GM20000 (cell line): ENCODE data around the gene ATM.

Source experiments
- DNase-seq: peaks from one replicate; pipeline ENCODE4 v3.0.0; 2012; ENCODE audit warnings: low spot score
- TF ChIP-seq, protein P1 (sequence below): IDR thresholded peaks from 2 replicates; pipeline ENCODE4 v1.5.1; 2012; ENCODE audit warnings: mild to moderate bottlenecking, control low read depth; ENCODE audit errors: extremely low read depth, missing control alignments

The ATM gene

DNA sequence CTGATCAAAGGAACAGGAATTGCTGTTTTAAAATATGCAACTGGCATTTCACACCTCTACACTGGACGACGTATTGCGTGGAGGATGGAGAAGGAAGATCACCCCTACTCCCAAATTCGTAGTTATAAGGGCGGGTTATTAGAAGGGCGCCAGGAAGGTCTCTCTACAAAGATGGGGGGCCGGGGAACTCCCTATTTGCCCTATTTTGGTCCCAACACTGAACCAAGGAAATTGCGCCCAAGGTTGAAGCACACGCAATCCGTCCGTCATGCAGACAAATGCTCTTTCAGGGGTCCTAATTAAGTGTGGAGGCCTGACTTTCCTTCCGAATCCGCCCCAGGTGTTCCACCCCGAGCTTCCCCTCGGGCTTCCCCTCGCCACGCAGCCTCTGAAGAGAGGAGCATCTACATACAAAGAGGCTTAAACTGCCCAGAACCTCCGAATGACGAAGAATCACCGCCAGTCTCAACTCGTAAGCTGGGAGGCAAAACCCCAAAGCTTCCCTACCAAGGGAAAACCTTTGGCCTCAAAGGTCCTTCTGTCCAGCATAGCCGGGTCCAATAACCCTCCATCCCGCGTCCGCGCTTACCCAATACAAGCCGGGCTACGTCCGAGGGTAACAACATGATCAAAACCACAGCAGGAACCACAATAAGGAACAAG is 825 bp upstream of the ATM start:
- no peak for DNase-seq
- TF ChIP-seq, protein P1, sequence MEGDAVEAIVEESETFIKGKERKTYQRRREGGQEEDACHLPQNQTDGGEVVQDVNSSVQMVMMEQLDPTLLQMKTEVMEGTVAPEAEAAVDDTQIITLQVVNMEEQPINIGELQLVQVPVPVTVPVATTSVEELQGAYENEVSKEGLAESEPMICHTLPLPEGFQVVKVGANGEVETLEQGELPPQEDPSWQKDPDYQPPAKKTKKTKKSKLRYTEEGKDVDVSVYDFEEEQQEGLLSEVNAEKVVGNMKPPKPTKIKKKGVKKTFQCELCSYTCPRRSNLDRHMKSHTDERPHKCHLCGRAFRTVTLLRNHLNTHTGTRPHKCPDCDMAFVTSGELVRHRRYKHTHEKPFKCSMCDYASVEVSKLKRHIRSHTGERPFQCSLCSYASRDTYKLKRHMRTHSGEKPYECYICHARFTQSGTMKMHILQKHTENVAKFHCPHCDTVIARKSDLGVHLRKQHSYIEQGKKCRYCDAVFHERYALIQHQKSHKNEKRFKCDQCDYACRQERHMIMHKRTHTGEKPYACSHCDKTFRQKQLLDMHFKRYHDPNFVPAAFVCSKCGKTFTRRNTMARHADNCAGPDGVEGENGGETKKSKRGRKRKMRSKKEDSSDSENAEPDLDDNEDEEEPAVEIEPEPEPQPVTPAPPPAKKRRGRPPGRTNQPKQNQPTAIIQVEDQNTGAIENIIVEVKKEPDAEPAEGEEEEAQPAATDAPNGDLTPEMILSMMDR, result no peak

DNA sequence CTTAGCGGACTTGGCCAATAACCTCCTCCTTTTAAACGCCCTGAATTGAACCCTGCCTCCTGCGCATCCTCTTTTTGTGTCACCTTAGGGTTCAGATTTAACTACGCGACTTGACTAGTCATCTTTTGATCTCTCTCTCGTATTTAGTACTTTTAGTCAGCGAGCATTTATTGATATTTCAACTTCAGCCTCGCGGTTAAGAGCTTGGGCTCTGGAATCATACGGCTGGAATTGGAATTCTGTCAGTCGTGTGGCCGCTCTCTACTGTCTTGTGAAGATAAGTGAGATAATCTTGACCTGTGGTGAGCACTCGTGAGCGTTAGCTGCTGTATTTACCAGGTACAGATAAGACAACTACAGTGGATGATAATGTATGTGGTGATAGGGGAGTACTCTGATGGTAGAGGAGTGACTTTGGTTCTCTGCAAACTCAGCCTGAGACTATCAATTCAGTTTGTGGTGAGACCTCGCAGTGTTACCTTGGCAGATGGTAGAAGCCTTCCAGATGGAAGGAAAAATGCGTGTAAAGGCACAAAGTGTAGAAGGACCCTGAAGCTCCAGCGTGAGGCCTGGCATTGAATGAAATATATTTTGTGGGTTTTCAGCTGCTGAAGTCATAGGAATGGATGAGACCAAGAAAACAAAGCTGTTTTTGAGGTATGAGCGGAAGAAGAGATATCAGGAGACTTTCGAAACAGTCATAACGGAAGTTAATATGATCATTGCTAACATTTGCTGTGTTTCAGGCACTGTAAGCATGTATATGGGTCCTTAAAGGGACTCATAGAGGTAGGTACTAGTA is 682 bp downstream of the ATM start:
- DNase-seq, result no peak
- TF ChIP-seq, protein P1, result no peak

DNA sequence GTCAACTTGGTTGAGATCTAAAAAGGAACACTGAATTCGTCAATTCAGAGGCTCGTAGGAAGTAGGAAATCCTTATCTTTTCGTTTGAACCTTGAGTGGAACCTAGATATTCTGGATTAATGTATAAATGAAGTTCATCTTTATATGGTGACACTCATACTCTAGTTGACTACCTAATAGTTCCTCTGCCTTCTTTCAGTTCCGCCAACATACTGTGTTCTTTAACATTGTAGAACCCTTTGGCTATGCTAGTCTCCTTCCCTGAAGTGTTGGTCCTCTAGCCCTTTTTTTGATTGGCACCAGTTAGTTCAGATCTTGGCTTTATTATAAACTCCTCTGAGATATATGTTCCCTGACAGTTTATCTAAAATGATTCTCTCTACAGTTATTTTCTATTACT is 1.5 kb downstream of the ATM start:
- no peak for DNase-seq
- TF ChIP-seq, protein P1, result no peak

DNA sequence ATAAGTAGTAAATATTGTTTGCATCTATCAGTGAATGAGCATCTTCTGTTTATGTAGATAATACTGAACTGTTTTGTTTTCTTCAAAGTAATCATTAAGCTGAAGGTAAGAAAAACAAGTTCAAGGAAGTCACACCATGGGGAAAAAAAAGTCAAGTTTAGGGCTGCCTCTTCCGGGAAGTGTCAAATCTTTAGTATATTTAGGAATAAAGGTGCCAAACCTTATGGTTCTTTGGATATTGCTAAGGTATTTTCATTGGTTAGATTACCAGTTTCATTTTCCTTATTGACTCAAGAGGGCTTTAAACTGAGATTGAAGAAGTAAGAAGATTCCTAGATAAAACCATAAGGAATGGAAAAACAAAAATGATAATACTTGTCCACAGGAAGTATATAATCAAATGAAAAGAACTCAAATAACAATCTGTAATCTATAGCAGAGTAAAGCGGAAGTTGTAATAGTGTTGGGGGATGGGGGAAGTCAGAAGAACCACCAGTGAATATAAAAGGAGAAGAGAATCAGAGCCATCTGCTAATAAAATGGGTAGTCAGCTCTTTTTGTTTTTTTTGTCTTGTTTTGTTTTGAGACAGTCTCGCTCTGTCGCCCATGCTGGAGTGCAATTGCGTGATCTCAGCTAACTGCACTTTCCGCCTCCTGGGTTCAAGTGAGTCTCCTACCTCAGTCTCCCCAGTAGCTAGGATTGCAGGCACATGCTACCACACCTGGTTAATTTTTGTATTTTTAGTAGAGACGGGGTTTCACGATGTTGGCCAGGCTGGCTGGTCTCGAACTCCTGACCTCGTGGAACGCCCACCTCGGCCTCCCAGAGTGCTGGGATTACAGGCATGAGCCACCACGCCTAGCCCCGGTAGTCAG is 2.3 kb downstream of the ATM start:
- no peak for DNase-seq
- TF ChIP-seq, protein P1, result no peak

DNA sequence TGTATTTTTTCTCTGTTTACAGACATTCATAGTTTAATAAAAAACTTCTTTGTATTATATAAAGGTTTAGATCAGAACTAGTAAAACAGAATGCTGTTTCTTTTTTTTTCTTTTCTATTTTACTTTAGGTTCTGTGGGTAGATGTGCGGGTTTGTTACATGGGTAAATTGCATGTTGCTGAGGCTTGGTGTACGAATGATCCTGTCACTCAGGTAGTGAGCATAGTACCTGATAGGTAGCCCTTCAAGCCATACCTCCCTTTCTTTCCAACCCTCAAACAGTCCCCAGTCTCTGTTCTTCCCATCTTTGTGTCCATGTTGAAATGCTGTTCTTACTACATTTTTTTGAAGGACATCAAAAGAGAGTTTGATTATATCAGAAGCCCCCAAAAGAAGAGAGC is 3.2 kb downstream of the ATM start:
- no peak for DNase-seq
- TF ChIP-seq, protein P1, result no peak

DNA sequence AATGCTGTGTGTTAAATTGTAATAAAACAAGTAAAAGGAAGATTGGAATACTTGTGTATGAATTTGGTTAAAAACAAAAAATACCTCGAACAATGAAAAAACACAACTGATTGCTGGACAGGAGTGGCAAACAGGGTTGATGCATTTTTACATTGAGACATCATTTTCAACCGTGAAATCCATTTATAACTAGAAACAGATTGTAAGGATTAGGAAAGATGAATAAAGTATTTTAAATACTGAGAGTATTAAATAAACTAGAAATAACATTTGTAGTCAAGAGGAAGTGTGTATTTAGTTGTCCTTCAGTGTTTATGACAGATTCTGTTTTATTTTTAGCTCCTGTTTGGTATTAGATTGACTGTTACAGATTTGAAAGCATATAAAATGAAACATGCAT is 5.4 kb downstream of the ATM start:
- TF ChIP-seq, protein P1, result no peak
- no peak for DNase-seq
